ENCODE measurements around the gene RAG1.
"Not testable (repeated sequence)": the region's sequence is repeated elsewhere in the genome, so short reads cannot be mapped to it uniquely, and the experiment has no call there.

The RAG1 gene

GRCh38 chr11:36567694-36568093 lies at the start of gene RAG1:
TSS of gene RAG1 (plus strand) at chr11:36568007. CDS start at chr11:36573305, 5,298 bp downstream.
- H3K9ac ChIP-seq (ENCODE audit: low read length): no peak within 1 kb of the TSS
- H3K36me3 ChIP-seq (ENCODE audit: insufficient read depth, low read length): no peaks in the 10 kb centered on the region
- no peaks in the 10 kb centered on the region for H3K9me3 ChIP-seq (ENCODE audit: low read length)
- no peaks in the 10 kb centered on the region for H3K4me1 ChIP-seq (ENCODE audit: insufficient read depth, low read length)
- no peaks in the 10 kb centered on the region for H3K27me3 ChIP-seq (ENCODE audit: control insufficient read depth in 1 of 2, insufficient read depth in 2 of 2, low read length in 2 of 2)
- H3K27ac ChIP-seq (ENCODE audit: low read depth, low read length): no peak within 1 kb of the TSS
- no peak within 1 kb of the TSS for H3K4me3 ChIP-seq (ENCODE audit: low read depth in 1 of 2, low read length in 2 of 2)

- Histone ChIP-seq H3K27me3 (ENCODE audit: control insufficient read depth in 1 of 2, insufficient read depth in 2 of 2, low read length in 2 of 2) (no peaks in the 10 kb centered on the region), H3K4me3 (ENCODE audit: low read depth in 1 of 2, low read length in 2 of 2) (no peak overlapping the region), H3K36me3 (ENCODE audit: insufficient read depth, low read length) (no peaks in the 10 kb centered on the region), H3K4me1 (ENCODE audit: insufficient read depth, low read length) (no peaks in the 10 kb centered on the region), H3K9ac (ENCODE audit: low read length) (no peak overlapping the region), H3K9me3 (ENCODE audit: low read length) (no peaks in the 10 kb centered on the region), H3K27ac (ENCODE audit: low read depth, low read length) (no peak overlapping the region)
These were observed 37.0 kb upstream of the RAG1 start for GRCh38 chr11:36530840-36531239.

- H3K4me3 ChIP-seq (ENCODE audit: low read depth in 1 of 2, low read length in 2 of 2): no peak overlapping the region
- H3K27ac ChIP-seq (ENCODE audit: low read depth, low read length): no peak overlapping the region
- H3K9me3 ChIP-seq (ENCODE audit: low read length): no peaks in the 10 kb centered on the region
- H3K36me3 ChIP-seq (ENCODE audit: insufficient read depth, low read length): no peaks in the 10 kb centered on the region
- H3K4me1 ChIP-seq (ENCODE audit: insufficient read depth, low read length): no peaks in the 10 kb centered on the region
- H3K9ac ChIP-seq (ENCODE audit: low read length): no peak overlapping the region
- H3K27me3 ChIP-seq (ENCODE audit: control insufficient read depth in 1 of 2, insufficient read depth in 2 of 2, low read length in 2 of 2): no peaks in the 10 kb centered on the region
These were observed 34.7 kb upstream of the RAG1 start for GRCh38 chr11:36532941-36533601.

- no peak overlapping the region for H3K27ac ChIP-seq (ENCODE audit: low read depth, low read length)
- no peaks in the 10 kb centered on the region for H3K4me1 ChIP-seq (ENCODE audit: insufficient read depth, low read length)
- no peaks in the 10 kb centered on the region for H3K27me3 ChIP-seq (ENCODE audit: control insufficient read depth in 1 of 2, insufficient read depth in 2 of 2, low read length in 2 of 2)
- H3K9ac ChIP-seq (ENCODE audit: low read length): no peak overlapping the region
- no peaks in the 10 kb centered on the region for H3K9me3 ChIP-seq (ENCODE audit: low read length)
- no peak overlapping the region for H3K4me3 ChIP-seq (ENCODE audit: low read depth in 1 of 2, low read length in 2 of 2)
- H3K36me3 ChIP-seq (ENCODE audit: insufficient read depth, low read length): no peaks in the 10 kb centered on the region
These were observed 33.4 kb upstream of the RAG1 start for GRCh38 chr11:36534276-36534840.

- H3K9ac ChIP-seq (ENCODE audit: low read length): no peak overlapping the region
- no peaks in the 10 kb centered on the region for H3K4me1 ChIP-seq (ENCODE audit: insufficient read depth, low read length)
- H3K4me3 ChIP-seq (ENCODE audit: low read depth in 1 of 2, low read length in 2 of 2): no peak overlapping the region
- H3K36me3 ChIP-seq (ENCODE audit: insufficient read depth, low read length): no peaks in the 10 kb centered on the region
- no peaks in the 10 kb centered on the region for H3K9me3 ChIP-seq (ENCODE audit: low read length)
- no peak overlapping the region for H3K27ac ChIP-seq (ENCODE audit: low read depth, low read length)
- no peaks in the 10 kb centered on the region for H3K27me3 ChIP-seq (ENCODE audit: control insufficient read depth in 1 of 2, insufficient read depth in 2 of 2, low read length in 2 of 2)
These were observed 26.8 kb upstream of the RAG1 start for GRCh38 chr11:36540998-36541397.

GRCh38 chr11:36550385-36551115 lies 17.3 kb upstream of the RAG1 start:
- no peak overlapping the region for H3K4me3 ChIP-seq (ENCODE audit: low read depth in 1 of 2, low read length in 2 of 2)
- no peaks in the 10 kb centered on the region for H3K4me1 ChIP-seq (ENCODE audit: insufficient read depth, low read length)
- H3K9ac ChIP-seq (ENCODE audit: low read length): no peak overlapping the region
- H3K9me3 ChIP-seq (ENCODE audit: low read length): no peaks in the 10 kb centered on the region
- H3K27me3 ChIP-seq (ENCODE audit: control insufficient read depth in 1 of 2, insufficient read depth in 2 of 2, low read length in 2 of 2): no peaks in the 10 kb centered on the region
- H3K27ac ChIP-seq (ENCODE audit: low read depth, low read length): no peak overlapping the region
- no peaks in the 10 kb centered on the region for H3K36me3 ChIP-seq (ENCODE audit: insufficient read depth, low read length)

GRCh38 chr11:36557390-36557789 lies 10.4 kb upstream of the RAG1 start:
- H3K9me3 ChIP-seq (ENCODE audit: low read length); H3K36me3 ChIP-seq (ENCODE audit: insufficient read depth, low read length); H3K9ac ChIP-seq (ENCODE audit: low read length); H3K27ac ChIP-seq (ENCODE audit: low read depth, low read length); H3K4me1 ChIP-seq (ENCODE audit: insufficient read depth, low read length); H3K4me3 ChIP-seq (ENCODE audit: low read depth in 1 of 2, low read length in 2 of 2); H3K27me3 ChIP-seq (ENCODE audit: control insufficient read depth in 1 of 2, insufficient read depth in 2 of 2, low read length in 2 of 2): not testable (repeated sequence)

GRCh38 chr11:36557991-36558390 lies 9.8 kb upstream of the RAG1 start:
- Histone ChIP-seq H3K9ac (ENCODE audit: low read length) (no peak overlapping the region), H3K36me3 (ENCODE audit: insufficient read depth, low read length) (no peaks in the 10 kb centered on the region), H3K27ac (ENCODE audit: low read depth, low read length) (no peak overlapping the region), H3K9me3 (ENCODE audit: low read length) (no peaks in the 10 kb centered on the region), H3K4me3 (ENCODE audit: low read depth in 1 of 2, low read length in 2 of 2) (no peak overlapping the region), H3K4me1 (ENCODE audit: insufficient read depth, low read length) (no peaks in the 10 kb centered on the region), H3K27me3 (ENCODE audit: control insufficient read depth in 1 of 2, insufficient read depth in 2 of 2, low read length in 2 of 2) (no peaks in the 10 kb centered on the region)

- Histone ChIP-seq H3K4me1 (ENCODE audit: insufficient read depth, low read length) (no peaks in the 10 kb centered on the region), H3K27ac (ENCODE audit: low read depth, low read length) (no peak overlapping the region)
These were observed 9.0 kb upstream of the RAG1 start for GRCh38 chr11:36558571-36559413.

GRCh38 chr11:36564376-36565030 lies 3.3 kb upstream of the RAG1 start:
- Histone ChIP-seq H3K27ac (ENCODE audit: low read depth, low read length) (no peak overlapping the region), H3K4me3 (ENCODE audit: low read depth in 1 of 2, low read length in 2 of 2) (peak overlapping the region; percentile 41 to 68), H3K4me1 (ENCODE audit: insufficient read depth, low read length) (no peaks in the 10 kb centered on the region), H3K27me3 (ENCODE audit: control insufficient read depth in 1 of 2, insufficient read depth in 2 of 2, low read length in 2 of 2) (no peaks in the 10 kb centered on the region), H3K36me3 (ENCODE audit: insufficient read depth, low read length) (no peaks in the 10 kb centered on the region), H3K9me3 (ENCODE audit: low read length) (no peaks in the 10 kb centered on the region), H3K9ac (ENCODE audit: low read length) (no peak overlapping the region)

More at GRCh38 chr11:36558571-36559413, 9.0 kb upstream of the RAG1 start:
- no peaks in the 10 kb centered on the region for H3K36me3 ChIP-seq (ENCODE audit: insufficient read depth, low read length)
- no peak overlapping the region for H3K4me3 ChIP-seq (ENCODE audit: low read depth in 1 of 2, low read length in 2 of 2)
- no peaks in the 10 kb centered on the region for H3K27me3 ChIP-seq (ENCODE audit: control insufficient read depth in 1 of 2, insufficient read depth in 2 of 2, low read length in 2 of 2)
- H3K9me3 ChIP-seq (ENCODE audit: low read length): no peaks in the 10 kb centered on the region
- H3K9ac ChIP-seq (ENCODE audit: low read length): no peak overlapping the region
